Measurements from ENCODE around the gene AZI2.

AZI2 gene

DNA sequence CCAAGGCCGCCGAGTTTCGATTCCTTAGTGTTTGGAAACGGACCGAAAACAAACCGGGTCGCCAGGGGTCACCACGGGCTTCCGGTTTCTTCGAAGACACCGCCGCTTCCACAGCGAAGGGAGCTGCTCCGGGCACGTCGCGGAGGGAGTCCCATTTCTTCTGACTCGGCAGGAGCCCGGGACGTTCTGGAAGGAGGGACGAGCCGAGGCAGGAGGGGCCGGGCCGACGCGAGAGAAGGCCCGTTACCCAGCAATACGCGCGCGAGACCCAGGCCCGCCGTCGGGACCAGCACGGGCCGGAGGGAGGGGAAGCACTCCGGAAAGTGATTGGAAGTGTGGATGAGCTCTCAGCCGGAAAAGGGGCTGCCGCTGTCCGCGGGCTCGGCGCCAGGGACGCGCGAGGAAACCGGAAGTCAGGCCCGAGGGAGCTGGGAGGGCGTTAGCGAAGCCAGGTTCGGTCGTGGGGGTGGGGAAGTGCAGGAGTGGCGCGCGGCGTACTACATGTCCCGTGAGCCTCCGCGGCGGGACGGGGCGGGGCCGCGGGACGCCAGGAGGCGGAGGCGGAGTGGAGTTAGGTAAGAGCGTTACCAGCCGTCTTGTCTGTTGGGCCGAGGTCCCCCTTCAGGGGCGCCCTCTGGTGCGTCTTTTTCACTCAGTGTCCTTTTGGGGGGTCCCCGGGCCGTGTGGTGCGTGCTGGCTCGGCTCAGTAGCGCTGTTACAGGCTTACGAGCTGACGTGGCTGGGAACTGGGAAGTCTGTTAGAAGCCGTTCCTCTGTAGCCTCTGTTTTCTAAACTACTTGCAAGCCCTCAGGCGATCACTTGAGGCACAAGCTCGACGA, at the start of gene AZI2, which contains the start of gene ZCWPW2:
Gene AZI2 (minus strand): TSS at position 196 of the 840 bp plus-strand sequence. CDS start 8,207 bp downstream, outside the sequence.
Gene ZCWPW2 (plus strand): TSS at position 93 of the 840 bp plus-strand sequence. CDS start 64,348 bp downstream, outside the sequence.
- peak; percentile 96 for DNase-seq

DNA sequence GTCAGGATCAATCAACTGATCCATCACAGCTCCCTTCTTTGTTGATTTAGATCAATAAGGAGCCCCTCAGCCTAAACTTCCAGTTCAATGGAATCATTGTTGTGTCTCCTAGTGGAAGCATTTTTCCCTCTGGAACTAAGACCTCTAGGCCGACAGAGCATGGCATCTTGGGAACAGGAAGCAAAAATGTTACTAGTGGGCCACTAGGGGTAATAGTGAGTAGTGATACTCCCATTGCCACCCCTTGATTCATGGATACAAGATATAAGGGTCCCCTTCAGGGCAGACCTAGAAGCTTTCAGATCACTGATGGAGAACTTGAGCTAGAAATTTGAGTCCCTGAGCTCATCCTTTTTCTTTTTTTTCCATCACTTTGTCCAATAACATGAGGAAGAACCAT, 40.4 kb upstream of the AZI2 start:
- no peak for DNase-seq

DNA sequence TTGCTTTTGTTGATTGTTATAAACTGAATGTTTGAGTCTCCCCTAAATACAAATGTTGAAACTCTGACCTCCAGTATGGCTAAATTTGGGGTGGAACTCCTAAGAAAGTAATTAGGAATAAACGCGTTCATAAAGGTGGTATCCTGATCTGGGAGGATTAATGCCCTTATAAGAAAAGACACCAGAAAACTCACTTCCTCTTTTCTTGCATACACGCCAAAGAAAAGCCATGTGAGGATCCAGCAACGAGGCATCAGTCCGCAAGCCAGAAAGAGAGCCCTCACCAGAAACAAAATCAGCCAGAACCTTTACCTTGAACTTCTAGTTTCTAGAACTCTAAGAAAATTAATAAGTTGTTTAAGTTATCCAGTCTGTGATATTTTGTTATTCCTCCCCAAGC, 37.4 kb upstream of the AZI2 start:
- DNase-seq, result no peak

GRCh38 chr3:28376424-28376823, 27.8 kb upstream of the AZI2 start:
- no peak for DNase-seq

DNA sequence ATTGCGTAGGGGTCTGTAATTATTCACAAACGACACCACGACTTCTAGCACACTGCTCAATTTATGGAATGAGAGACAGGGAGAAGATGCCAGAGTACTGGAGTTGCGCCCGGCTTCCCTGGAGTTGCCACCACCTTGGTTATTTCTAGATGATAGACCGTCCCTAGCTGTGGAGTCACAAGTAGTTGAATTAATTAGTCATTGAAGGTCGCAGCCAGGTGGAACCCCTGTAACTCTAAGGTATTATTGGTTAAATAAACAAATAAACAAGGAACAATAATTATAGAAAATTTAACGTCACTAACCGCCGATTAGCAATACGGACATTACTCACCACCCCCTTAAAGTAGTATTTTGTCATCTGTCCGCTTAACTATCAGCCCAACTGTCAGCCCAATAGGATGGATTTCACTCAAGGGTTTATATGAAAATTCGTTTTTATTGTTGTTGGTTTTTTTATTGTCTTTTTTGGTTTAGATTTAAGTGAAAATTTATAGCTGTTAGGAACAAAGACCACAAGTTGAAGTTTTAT, 911 bp upstream of the AZI2 start:
- no peak for DNase-seq

DNA sequence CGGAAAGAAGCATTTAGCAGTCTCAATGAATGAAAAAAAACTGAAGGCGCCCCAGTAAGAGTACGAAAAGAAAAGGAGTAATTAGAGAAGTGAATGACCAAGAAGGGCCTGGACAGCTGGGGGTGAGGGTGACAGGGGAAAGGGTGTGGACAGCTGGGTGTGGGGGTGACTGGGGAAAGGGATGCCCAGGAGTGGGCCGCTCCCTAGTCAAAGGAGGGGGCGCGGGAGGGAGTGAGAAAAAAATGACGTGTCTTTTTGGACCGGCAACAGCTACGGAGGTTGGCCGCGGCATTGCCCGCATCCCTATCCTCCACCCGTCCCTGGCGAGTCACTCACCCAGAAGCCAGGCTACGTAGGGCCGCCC, 377 bp downstream of the AZI2 start:
- no peak for DNase-seq

DNA sequence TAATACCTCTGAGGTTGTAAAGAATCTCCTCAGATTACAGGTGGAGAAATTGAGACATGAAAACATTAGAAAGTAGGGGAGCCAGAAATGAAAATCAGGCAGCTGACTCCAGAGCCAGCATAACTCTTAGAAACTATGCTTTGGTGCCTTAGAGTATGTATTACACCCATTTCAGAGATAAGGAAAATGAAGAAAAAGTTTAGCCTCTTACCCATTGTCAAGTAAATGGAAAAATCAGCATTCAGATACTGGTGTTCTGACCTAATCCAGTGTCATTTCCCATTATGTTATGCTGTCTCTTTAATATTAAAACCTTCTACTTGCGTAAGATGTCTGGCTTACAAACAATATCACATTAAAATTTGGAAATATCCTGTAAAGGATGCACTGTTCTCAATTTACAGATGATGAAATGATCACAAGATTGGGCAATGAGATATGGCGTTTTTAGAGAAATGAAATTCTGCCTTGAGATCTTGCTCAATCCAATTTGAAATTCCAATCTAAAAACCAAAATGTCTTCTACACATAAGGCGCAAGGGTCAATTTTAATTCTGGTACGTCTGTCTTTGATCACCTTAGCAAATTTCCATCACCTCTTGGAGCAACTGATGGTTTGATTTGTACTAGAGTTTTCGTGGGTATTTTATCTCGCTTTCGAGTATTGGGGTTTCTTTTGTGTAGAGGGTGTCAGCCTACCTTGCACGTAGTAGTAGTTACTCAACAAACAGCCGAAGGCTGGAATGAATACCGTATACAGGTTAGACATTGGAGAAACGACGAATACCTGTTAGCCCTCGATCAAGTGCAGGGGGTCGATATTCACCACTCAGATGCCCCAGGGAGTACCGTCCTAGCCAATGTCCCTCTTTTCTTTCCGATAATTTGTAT, 1.0 kb downstream of the AZI2 start:
- DNase-seq, result no peak

GRCh38 chr3:28345690-28346089, 2.9 kb downstream of the AZI2 start:
- DNase-seq, result no peak

GRCh38 chr3:28343144-28343543, 5.5 kb downstream of the AZI2 start:
- no peak for DNase-seq

DNA sequence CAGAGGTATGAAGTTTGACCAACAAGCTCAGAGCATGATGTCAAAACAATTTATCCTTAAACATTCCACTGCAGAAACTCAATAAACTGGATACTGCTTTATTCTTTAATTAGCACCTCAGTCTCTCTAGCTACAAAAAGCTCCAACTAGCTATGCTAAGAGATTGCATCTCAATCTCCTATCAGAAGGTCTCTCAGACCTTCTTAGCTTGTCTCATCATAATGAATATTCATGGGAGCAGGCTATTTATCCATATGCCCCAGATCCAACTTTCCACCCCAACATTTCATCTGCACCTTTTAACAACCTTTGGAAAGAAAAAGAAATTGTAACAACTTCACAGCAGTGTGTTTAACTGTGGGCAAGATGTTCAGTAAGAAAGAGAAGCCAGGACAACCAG, 11.4 kb downstream of the AZI2 start:
- DNase-seq, result no peak

- no peak for DNase-seq
Measured at GRCh38 chr3:28335246-28335645, 13.4 kb downstream of the AZI2 start.

GRCh38 chr3:28334552-28334951, 14.1 kb downstream of the AZI2 start:
- DNase-seq, result no peak

DNA sequence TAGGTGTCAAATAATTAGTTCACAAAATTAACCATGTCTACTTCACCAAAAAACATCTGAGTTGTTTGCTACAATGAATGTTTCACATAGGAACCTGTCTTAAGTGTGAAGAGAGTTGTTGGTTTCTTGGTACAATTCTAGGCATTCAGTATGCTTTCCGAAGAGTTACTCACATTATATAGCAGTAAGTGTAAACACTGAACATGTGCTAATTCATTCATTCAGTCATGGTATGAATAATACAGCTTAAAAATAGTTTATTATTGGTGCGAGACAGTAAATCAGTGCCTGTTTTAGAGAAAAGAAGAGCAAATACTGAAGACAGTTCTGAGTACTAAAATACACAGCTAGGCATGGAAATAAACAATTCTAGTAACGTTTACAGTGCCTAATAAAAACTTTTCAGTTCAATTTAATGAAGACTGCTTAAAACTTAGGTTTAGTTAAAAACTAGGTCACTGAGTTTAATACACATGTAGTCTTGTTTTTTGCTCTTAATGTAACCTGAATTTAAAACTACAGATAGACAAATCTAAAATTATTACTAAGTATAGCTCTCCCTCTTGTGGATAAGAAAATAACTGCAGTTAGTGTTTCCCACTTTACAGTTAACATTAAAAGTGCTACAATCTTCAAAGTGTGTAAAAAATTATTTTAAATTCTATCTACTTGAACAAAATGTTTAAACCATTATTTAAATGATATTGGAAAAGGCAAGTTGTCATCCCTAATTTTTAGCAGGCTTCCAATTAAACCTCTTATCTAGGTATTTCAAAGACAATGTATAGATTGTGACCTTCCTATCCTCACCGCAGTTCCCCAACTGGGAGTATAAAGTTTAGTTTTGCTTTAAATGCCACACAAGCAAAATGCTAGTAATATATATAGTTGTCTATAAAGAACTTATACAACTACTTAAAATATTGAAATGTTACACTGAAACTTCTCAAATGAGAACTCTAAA, 20.2 kb downstream of the AZI2 start:
- no peak for DNase-seq

GRCh38 chr3:28326458-28326926, 22.1 kb downstream of the AZI2 start:
- DNase-seq, result peak; percentile 36

- DNase-seq, result no peak
Measured at GRCh38 chr3:28322464-28322863, 26.2 kb downstream of the AZI2 start.

DNA sequence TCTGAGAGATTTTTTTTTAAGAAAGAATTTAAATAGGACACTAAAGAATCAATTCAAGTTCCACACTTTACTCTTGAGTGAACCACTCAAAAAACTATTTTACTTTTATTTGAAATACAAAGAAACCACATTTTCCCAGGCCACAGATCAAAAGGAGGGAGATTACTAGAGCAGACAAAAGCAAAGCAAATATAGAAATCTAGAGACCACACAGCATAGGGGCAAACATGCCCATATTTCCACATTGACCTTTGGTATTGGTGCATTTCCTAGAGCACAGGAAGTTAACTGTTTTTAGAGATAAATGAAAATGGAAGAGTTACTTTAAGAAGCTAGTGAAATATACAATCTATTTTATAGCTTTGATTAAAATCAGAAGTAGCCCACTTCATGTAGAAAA, 27.6 kb downstream of the AZI2 start:
- DNase-seq, result no peak

DNA sequence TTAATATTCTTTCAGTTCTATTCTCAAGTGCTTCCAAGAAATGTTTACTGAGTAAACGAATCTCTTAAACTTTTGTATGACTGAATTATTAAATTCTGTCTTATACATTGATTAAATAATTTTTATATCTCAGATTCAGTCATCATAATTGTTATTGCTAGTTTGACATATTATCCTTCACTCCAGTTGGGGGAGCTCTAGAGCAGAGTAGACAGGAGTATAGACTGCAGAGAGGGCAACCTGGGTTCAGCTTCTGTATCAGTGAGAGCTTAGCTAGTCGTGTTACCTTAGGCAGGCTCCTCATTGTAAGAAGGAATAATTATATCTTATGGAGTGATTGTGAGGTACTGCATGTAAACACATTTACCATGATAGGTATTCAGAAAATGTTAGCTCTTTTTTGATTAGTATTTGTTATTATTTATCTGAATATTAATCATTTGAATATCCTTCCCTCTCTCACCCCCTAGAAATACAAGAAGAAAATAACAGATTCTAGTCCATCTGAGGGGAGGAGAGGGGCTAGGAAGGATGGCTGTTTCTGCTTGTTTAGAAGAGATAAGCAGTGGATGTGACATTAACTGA, 31.1 kb downstream of the AZI2 start:
- DNase-seq, result peak; percentile 24

GRCh38 chr3:28316226-28316625, 32.4 kb downstream of the AZI2 start:
- DNase-seq, result no peak

- DNase-seq, result no peak
Measured at GRCh38 chr3:28315711-28316110, 32.9 kb downstream of the AZI2 start.

- no peak for DNase-seq
Measured at GRCh38 chr3:28308196-28308595, 40.4 kb downstream of the AZI2 start.

DNA sequence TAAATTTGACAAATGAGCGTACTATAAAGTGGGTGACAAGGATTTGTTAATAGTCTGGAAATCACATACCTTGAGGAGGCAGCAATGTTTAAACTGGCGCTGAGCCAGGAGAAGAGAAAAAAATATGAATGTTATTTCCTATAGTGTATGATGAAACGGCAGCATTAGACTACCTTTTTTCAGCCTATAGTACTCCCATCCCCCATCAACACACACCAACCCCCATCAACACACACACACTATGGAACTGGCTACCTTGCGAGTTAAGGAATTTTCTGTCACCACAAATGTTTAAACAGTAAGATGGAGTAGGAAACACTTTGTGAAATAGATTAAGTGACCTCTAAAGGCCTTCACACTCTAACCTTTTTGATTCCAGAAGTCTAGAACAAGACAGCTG, 46.9 kb downstream of the AZI2 start:
- no peak for DNase-seq

Measured in activated CD4-positive, alpha-beta T cell treated with anti-CD3 and anti-CD28 coated beads for 48 hours (primary cell).